ENCODE data around the gene SLC12A8. TPM values are rescaled to one million over a fixed set of nuclear protein-coding genes. Genes with fewer than 3 reads are reported as not detected.
A peak's percentile ranks its signal among the peaks of the same experiment; 100 is the strongest.

SLC12A8 gene
- total and polyA plus RNA-seq, 12 donors = 1.0 to 5.9 (median 1.8) TPM

GRCh38 chr3:125079675-125080045 lies 132.9 kb downstream of the SLC12A8 start:
- TF ChIP-seq POLR2A (IDR thresholded peaks at IDR 0.05) = no peak
- TF ChIP-seq, protein P1, sequence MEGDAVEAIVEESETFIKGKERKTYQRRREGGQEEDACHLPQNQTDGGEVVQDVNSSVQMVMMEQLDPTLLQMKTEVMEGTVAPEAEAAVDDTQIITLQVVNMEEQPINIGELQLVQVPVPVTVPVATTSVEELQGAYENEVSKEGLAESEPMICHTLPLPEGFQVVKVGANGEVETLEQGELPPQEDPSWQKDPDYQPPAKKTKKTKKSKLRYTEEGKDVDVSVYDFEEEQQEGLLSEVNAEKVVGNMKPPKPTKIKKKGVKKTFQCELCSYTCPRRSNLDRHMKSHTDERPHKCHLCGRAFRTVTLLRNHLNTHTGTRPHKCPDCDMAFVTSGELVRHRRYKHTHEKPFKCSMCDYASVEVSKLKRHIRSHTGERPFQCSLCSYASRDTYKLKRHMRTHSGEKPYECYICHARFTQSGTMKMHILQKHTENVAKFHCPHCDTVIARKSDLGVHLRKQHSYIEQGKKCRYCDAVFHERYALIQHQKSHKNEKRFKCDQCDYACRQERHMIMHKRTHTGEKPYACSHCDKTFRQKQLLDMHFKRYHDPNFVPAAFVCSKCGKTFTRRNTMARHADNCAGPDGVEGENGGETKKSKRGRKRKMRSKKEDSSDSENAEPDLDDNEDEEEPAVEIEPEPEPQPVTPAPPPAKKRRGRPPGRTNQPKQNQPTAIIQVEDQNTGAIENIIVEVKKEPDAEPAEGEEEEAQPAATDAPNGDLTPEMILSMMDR (IDR thresholded peaks at IDR 0.05) = no peak
- intact Hi-C loops (cut with DNase I) = no loop called here

GRCh38 chr3:125078951-125079674 lies 133.4 kb downstream of the SLC12A8 start:
- 84 to 90% (median 87%) methylated on average over 6 of the region's 6 CpGs for WGBS, 4 donors
- Histone ChIP-seq H3K4me1 (replicated peaks in 1 of 2) (peaks cover 0 to 4% of the 10 kb centered on the region in 2 donors), H3K27ac (peak overlapping the region in 1 of 5 donors; percentile 24), H3K27me3 (no peaks in the 10 kb centered on the region), H3K36me3 (replicated peaks in 1 of 2) (no peaks in the 10 kb centered on the region), H3K9me3 (replicated peaks in 1 of 3) (no peaks in the 10 kb centered on the region), H3K4me3 (no peak overlapping the region)
- no peak for TF ChIP-seq POLR2A (IDR thresholded peaks at IDR 0.05)
- TF ChIP-seq, protein P1 (IDR thresholded peaks at IDR 0.05) = no peak
- intact Hi-C loops (cut with DNase I) = no loop called here
- no peak for DNase-seq

More at GRCh38 chr3:125079675-125080045, 132.9 kb downstream of the SLC12A8 start:
- Histone ChIP-seq H3K4me3 (no peak overlapping the region), H3K4me1 (replicated peaks in 1 of 2) (peaks cover 0 to 4% of the 10 kb centered on the region in 2 donors), H3K27ac (peak overlapping the region in 1 of 5 donors; percentile 59), H3K9me3 (replicated peaks in 1 of 3) (no peaks in the 10 kb centered on the region), H3K36me3 (replicated peaks in 1 of 2) (no peaks in the 10 kb centered on the region), H3K27me3 (no peaks in the 10 kb centered on the region)
- DNase-seq = peak in 6 of 7 donors; percentile 51 to 72 (median 58)
- 14 to 45% (median 29%) methylated on average over 1 of the region's 1 CpG for WGBS, 4 donors

- peaks cover 0 to 4% of the 10 kb centered on the region in 2 donors for H3K4me1 ChIP-seq (replicated peaks in 1 of 2)
- 94 to 100% (median 97%) methylated on average over 3 of the region's 3 CpGs for WGBS, 4 donors
- H3K27ac ChIP-seq = no peak overlapping the region
- TF ChIP-seq, protein P1 (IDR thresholded peaks at IDR 0.05) = no peak
- TF ChIP-seq POLR2A (IDR thresholded peaks at IDR 0.05) = no peak
- intact Hi-C loops (cut with DNase I) = no loop called here
- no peak overlapping the region for H3K4me3 ChIP-seq
- no peak for DNase-seq
- no peaks in the 10 kb centered on the region for H3K27me3 ChIP-seq
- no peaks in the 10 kb centered on the region for H3K36me3 ChIP-seq (replicated peaks in 1 of 2)
- no peaks in the 10 kb centered on the region for H3K9me3 ChIP-seq (replicated peaks in 1 of 3)
These were observed 134.7 kb downstream of the SLC12A8 start for GRCh38 chr3:125077864-125078263.

- Histone ChIP-seq H3K27me3 (no peaks in the 10 kb centered on the region), H3K4me1 (replicated peaks in 1 of 2) (peaks cover 0 to 4% of the 10 kb centered on the region in 2 donors), H3K27ac (no peak overlapping the region), H3K36me3 (replicated peaks in 1 of 2) (no peaks in the 10 kb centered on the region), H3K9me3 (replicated peaks in 1 of 3) (no peaks in the 10 kb centered on the region), H3K4me3 (no peak overlapping the region)
- WGBS, 4 donors = 79 to 92% (median 87%) methylated on average over 1 of the region's 1 CpG
- DNase-seq = no peak
- intact Hi-C loops (cut with DNase I) = no loop called here
- TF ChIP-seq, protein P1 (IDR thresholded peaks at IDR 0.05) = no peak
- no peak for TF ChIP-seq POLR2A (IDR thresholded peaks at IDR 0.05)
These were observed 136.1 kb downstream of the SLC12A8 start for GRCh38 chr3:125076464-125076863.

Data from adrenal gland (tissue), 12 donors.